SIG-M5 treated with dmso at 0.1 percent for 504 hours (cell line): Measurements from ENCODE around the gene USP17L22.
"Not testable (repeated sequence)": the region's sequence is repeated elsewhere in the genome, so short reads cannot be mapped to it uniquely, and the experiment has no call there.

Source experiments
- DNase-seq: peaks from one replicate; lab custom pipeline; 2025; ENCODE audit not compliant: unreplicated experiment; lab: John Stamatoyannopoulos, UW

The USP17L22 gene

GRCh38 chr4:9267319-9267718 lies at the start of gene USP17L22:
Gene USP17L22 (plus strand): TSS chr4:9267619. CDS start chr4:9267619, 0 bp downstream.
- not testable (repeated sequence) for DNase-seq

- DNase-seq = not testable (repeated sequence)
These were observed 47.6 kb upstream of the USP17L22 start, which contains the start of gene USP17L12 for GRCh38 chr4:9219852-9220251. Gene USP17L12 (plus strand): TSS chr4:9220152. CDS start chr4:9220152, 0 bp downstream.

GRCh38 chr4:9224596-9224995 lies 42.8 kb upstream of the USP17L22 start, which contains the start of gene USP17L13:
Gene USP17L13 (plus strand): TSS chr4:9224896. CDS start chr4:9224896, 0 bp downstream.
- DNase-seq = not testable (repeated sequence)

GRCh38 chr4:9230249-9230648 lies 37.2 kb upstream of the USP17L22 start:
- not testable (repeated sequence) for DNase-seq

- not testable (repeated sequence) for DNase-seq
These were observed 33.3 kb upstream of the USP17L22 start, which contains the start of gene USP17L15 for GRCh38 chr4:9234085-9234484. Gene USP17L15 (plus strand): TSS chr4:9234385. CDS start chr4:9234385, 0 bp downstream.

- not testable (repeated sequence) for DNase-seq
These were observed 29.0 kb upstream of the USP17L22 start for GRCh38 chr4:9238461-9238860.

- not testable (repeated sequence) for DNase-seq
These were observed 23.8 kb upstream of the USP17L22 start, which contains the start of gene USP17L17 for GRCh38 chr4:9243579-9243978. Gene USP17L17 (plus strand): TSS chr4:9243879. CDS start chr4:9243879, 0 bp downstream.

GRCh38 chr4:9247953-9248680 lies 19.3 kb upstream of the USP17L22 start, which contains the start of gene USP17L18:
Gene USP17L18 (plus strand): TSS chr4:9248630. CDS start chr4:9248630, 0 bp downstream.
- DNase-seq = not testable (repeated sequence)

GRCh38 chr4:9253078-9253477 lies 14.3 kb upstream of the USP17L22 start, which contains the start of gene USP17L19:
Gene USP17L19 (plus strand): TSS chr4:9253378. CDS start chr4:9253378, 0 bp downstream.
- DNase-seq = not testable (repeated sequence)

GRCh38 chr4:9257824-9258223 lies 9.6 kb upstream of the USP17L22 start, which contains the start of gene USP17L20:
Gene USP17L20 (plus strand): TSS chr4:9258124. CDS start chr4:9258124, 0 bp downstream.
- not testable (repeated sequence) for DNase-seq

- not testable (repeated sequence) for DNase-seq
These were observed 4.8 kb upstream of the USP17L22 start, which contains the start of gene USP17L21 for GRCh38 chr4:9262572-9262971. Gene USP17L21 (plus strand): TSS chr4:9262872. CDS start chr4:9262872, 0 bp downstream.

- DNase-seq = not testable (repeated sequence)
These were observed 4.3 kb downstream of the USP17L22 start for GRCh38 chr4:9271719-9272118.
